Medulla oblongata (tissue), 1 donor: ENCODE data around the gene BTBD9.
"Not testable (repeated sequence)": the region's sequence is repeated elsewhere in the genome, so short reads cannot be mapped to it uniquely, and the experiment has no call there.

Experiments
- DNase-seq: peaks from one replicate; pipeline ENCODE4 v3.0.0-alpha.2; 2015; ENCODE audit errors: extremely low spot score

BTBD9 gene

GRCh38 chr6:38347829-38348228 lies 291.9 kb downstream of the BTBD9 start:
- DNase-seq: not testable (repeated sequence)

DNA sequence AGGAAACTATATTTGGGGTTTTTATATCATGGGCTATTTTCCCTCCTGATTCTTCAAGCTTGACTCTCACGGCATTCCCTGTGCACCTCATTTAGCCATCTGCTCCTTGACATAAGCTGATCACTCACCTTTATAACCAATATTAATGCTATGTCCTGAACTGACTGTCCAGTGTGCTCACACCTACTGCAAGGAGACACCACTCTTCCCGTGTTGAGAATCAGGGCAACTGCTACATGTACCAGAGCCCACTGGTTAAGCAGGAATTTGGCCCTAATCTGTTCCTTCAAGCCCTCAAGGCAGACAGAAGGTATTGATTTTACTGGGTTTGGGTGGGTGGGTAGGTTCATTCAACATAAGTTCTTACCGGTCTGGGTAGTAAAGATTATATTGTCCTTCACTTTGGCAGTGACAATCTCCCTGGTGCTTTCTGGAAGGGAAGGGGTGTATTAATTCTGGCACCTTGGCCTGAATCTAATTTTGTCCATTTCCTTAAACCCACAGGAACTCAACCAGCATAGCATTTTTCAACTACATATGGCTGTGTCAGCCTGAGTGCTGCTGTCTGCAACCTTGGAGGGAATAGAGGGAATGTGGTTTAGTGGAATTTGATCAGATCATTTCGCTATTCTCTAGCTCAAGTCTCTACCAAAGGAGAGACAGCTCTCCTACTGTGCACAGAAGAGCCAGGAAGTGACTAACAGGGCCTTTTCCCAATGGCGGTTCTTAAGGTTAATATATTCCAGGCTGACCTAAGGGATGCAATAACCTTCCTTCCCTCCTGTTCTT lies 293.2 kb downstream of the BTBD9 start:
- no peak for DNase-seq

GRCh38 chr6:38345586-38345985 lies 294.1 kb downstream of the BTBD9 start:
- no peak for DNase-seq

DNA sequence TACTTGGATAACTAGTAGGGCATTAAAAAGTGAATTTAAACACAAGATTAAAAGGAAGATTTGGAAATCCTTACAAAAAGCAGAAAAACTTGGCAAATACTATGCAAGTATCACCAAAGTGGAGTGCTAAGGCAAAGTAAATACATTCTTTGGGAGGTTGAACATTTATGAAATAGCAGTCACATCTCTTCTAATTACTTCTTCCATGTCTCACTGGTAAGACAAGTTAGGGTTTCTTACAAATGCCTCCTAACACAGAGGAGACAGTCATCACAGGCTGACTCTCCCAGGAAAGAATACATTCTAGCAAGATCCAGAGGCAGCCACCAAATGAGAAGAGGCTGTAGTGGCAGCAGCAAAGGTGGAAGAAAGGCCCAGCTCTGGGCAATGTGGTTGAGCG lies 298.2 kb downstream of the BTBD9 start:
- DNase-seq: no peak

GRCh38 chr6:38339914-38340313 lies 299.8 kb downstream of the BTBD9 start:
- no peak for DNase-seq

DNA sequence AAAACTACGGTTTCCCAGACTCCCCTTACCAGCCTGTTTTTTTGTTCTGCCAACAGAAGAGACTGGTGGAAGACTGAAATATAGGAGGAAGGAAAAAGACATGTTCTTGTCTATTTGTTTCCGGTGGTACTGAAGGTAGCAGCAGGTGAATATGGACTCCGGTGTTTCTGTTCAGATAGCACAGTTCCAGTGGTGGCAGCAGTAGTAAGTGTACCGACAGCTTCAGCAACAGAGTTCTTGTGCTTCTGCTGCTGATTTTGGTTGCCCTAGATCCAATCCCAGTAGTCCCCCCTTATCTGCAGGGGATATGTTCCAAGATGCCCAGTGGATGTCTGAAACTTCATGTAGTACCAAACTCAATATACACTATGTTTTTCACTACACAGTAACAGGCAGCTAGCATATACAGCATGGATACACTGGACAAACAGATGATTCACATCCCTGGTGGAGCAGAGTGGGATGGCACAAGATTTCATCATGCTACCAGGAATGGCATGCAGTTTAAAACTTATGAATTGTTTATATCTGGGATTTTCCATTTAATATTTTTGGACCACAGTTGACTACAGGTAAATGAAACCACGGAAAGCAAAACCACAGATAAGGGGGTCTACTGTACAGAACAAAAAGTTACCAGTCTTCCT lies 301.8 kb downstream of the BTBD9 start:
- no peak for DNase-seq

GRCh38 chr6:38336922-38337321 lies 302.8 kb downstream of the BTBD9 start:
- DNase-seq: no peak

DNA sequence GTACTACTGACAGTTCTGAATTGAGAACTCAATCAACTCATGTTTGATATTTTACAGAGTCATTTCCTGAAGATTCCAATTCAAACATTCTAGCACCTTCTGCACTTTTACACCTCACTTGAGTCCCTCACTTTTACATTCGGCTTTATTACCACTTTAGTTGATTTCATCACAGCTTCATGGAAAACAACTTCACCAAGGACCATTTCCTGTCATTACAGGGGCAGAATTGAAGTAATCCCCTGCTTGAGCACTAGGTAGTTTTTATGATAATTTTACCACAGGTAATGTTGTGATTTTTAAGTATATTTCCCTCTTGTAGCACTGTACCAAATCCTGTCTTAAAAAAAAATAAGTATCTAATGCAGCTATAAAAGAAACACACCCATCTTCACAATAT lies 312.9 kb downstream of the BTBD9 start:
- no peak for DNase-seq

GRCh38 chr6:38323216-38323615 lies 316.5 kb downstream of the BTBD9 start:
- no peak for DNase-seq

DNA sequence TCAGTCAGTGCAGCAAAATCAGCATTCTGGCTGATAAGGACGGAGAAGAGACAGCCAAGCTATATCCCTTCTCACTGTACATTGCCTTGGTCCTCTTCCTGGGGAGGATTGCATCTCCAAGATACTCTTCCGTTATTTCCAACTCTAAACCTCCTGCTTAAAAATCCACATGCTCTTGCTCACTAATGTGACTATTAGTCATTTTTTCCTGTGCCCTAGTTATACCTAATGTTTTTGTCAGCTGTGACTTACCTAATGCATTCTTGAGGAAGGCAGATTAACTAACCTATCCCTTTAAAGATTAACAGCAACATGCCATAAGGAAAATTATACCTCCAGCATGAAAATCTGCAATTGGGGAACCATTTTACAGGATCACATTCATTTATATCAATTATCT lies 317.6 kb downstream of the BTBD9 start:
- DNase-seq: no peak

- DNase-seq: no peak
These were observed 318.9 kb downstream of the BTBD9 start for GRCh38 chr6:38320843-38321242.

- DNase-seq: no peak
These were observed 319.4 kb downstream of the BTBD9 start for GRCh38 chr6:38320358-38320757.

GRCh38 chr6:38319256-38320212 lies 320.2 kb downstream of the BTBD9 start:
- no peak for DNase-seq

GRCh38 chr6:38316099-38316868 lies 323.4 kb downstream of the BTBD9 start:
- DNase-seq: no peak

DNA sequence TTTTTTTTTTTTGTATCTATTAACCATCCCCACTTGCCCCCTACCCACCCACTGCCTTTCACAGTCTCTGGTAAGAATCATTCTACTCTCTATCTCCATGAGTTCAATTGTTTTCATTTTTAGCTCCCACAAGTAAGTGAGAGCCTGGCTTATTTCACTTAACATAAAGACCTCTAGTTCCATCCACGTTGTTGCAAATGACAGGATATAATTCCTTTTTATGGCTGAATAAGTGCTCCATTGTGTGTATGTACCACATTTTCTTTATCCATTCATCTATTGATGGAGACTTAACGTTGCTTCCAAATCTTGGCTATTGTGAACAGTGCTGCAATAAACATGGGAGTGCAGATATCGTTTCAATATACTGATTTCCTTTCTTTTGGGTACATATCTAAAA lies 328.5 kb downstream of the BTBD9 start:
- DNase-seq: no peak

GRCh38 chr6:38310061-38310460 lies 329.7 kb downstream of the BTBD9 start:
- DNase-seq: peak; percentile 55

DNA sequence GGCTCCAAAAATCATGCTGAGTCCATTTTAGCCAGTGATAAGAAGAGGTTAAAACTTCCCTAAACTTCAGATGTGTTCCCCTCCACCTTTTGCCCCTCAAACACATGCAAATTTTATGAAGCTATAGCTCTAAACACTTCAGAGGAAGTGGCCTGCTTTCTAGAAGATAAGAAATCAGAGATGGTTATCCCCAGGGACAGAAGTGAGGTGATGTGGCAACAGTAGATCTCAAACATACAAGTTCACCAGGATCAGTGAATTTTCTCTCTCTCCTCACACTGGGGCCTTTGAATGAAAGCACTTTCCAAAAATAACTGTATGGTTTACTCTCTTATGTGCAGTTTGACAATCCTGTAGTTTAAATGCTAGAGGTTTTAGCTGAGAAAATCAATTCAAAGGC lies 332.0 kb downstream of the BTBD9 start:
- no peak for DNase-seq

- no peak for DNase-seq
These were observed 332.8 kb downstream of the BTBD9 start for GRCh38 chr6:38306931-38307330.

DNA sequence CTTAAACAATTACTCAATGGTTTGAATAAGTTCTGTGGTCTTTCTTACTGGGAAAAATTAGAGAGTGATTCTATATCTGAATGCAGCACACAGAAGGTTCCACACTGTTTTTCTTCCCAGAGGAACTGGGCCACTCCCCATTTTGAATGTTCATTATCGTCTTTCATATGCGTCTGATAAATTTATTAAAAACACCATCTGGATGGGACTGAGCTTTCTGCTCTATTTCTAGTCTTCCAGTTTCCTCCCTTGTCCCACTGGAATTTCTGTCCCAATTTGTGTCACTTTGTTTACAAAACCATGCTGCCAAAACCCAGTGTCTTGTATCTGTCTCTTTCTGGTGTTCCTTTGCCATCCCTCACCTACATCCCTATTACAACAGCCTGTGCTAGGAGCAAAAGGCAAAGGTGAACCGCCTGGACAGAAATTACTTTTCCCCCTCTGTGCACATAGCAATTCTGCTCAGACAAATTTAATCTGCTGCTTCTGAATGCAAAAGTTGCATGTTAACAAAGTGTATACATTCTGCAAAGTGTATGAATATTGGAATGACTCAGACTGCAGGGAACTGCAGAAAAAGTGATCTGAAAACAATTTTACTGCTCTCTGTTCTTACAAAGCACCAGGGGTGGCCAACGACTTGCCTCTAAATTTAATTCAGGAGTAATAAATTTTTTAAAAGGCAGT lies 333.6 kb downstream of the BTBD9 start:
- no peak for DNase-seq

DNA sequence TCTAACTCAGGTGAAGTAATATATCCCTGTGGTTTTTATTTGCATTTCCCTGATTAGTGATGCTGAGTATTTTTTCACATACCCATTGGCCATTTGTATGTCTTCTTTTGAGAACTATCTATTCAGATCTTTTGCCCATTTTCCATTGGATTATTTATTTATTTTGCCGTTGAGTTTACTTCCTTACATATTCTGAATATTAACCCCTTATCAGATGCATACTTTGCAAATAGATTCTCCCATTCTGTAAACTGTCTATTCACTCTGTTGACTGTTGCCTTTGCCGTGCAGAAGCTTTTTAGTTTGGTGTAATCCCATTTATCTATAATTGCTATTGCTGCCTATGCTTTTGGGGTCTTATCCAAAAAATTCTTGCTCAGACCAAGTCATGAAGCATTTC lies 336.9 kb downstream of the BTBD9 start:
- DNase-seq: no peak

DNA sequence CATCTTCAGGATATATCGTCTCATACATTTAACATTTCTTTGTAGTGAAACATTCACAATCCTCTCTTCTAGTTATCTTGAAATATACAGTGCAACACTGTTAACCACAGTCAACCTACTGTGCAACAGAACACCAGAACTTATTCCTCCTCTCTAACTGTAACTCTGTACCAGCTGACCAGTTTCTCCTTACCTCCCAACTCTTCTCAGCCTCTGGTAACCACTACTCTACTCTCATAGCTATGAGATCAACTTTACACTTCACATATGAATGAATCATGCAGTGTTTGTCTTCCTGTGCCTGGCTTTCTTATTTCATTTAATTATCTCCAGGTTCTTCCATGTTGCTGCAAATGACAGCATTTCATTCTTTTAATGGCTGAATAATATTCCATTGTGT lies 337.6 kb downstream of the BTBD9 start:
- no peak for DNase-seq
